Adrenal gland (tissue), 12 donors: ENCODE data around the gene PAK5. TPM values are rescaled to one million over a fixed set of nuclear protein-coding genes. Genes with fewer than 3 reads are reported as not detected.

Experiments
- DNase-seq, 7 donors: peaks; one replicate each; pipeline ENCODE4 v3.0.0-alpha.2; 2019 to 2020
- H3K27ac ChIP-seq, 5 donors: fragments of 200-600 bp; sonication (generic) in 4 of 5; 1 replicate in 3 of 5; 2 replicates in 2 of 5; pipeline versions ENCODE4 v1.5.1 to v1.8.0; 2016 to 2020; ENCODE audit warnings: mild to moderate bottlenecking in 1 of 5
- H3K27me3 ChIP-seq: fragments of 200-600 bp; 2 replicates; pipeline ENCODE4 v1.8.0; 2021
- H3K36me3 ChIP-seq, 2 donors: fragments of 200-600 bp; replicated peaks in 1 of 2; 1 replicate in 1 of 2; 2 replicates in 1 of 2; pipeline versions ENCODE4 v1.5.1 to v1.8.0; 2018 to 2022
- H3K4me1 ChIP-seq, 2 donors: fragments of 200-600 bp; replicated peaks in 1 of 2; 1 replicate in 1 of 2; 2 replicates in 1 of 2; pipeline versions ENCODE4 v1.5.1 to v1.8.0; 2018 to 2021
- H3K4me3 ChIP-seq, 4 donors: fragments of 200-600 bp; sonication (generic) in 3 of 4; one replicate each; pipeline ENCODE4 v1.5.1; 2016 to 2018
- H3K9me3 ChIP-seq, 3 donors: fragments of 200-600 bp; sonication (generic) in 1 of 3; replicated peaks in 1 of 3; 1 replicate in 2 of 3; 2 replicates in 1 of 3; pipeline versions ENCODE4 v1.5.1 to v1.8.0; 2016 to 2021
- CTCF ChIP-seq, 6 experiments: fragments of 450-650 bp in 4 of 6; fragments of 200-600 bp in 2 of 6; sonication (generic) in 1 of 6; IDR thresholded peaks; 1 replicate in 5 of 6; 2 replicates in 1 of 6; pipeline versions ENCODE4 v1.5.1 to v1.8.0; 2016 to 2021; ENCODE audit warnings: antibody characterized with exemption in 6 of 6, mild to moderate bottlenecking in 2 of 6, moderate library complexity in 1 of 6
- POLR2A ChIP-seq, 2 donors: fragments of 450-650 bp; IDR thresholded peaks; one replicate each; pipeline ENCODE4 v1.6.1; 2017; ENCODE audit warnings: antibody characterized with exemption in 2 of 2, mild to moderate bottlenecking in 2 of 2, moderate library complexity in 1 of 2
- WGBS, 4 donors: extraction: QIAGEN DNeasy Blood & Tissue Kit in 2 of 4; methylation state at CpG; one replicate each; pipeline versions ENCODE4 v1.1.5 to v1.1.7; 2013 to 2017; 5-methylcytosine and 5-hydroxymethylcytosine counted together
- intact Hi-C, 2 donors: fragments of 100-400 bp; cut with DNase I; formaldehyde crosslinking; loops; one replicate each; pipeline versions ENCODE4 v1.14.1 to v1.15.0; 2022 to 2023
- polyA plus RNA-seq, 3 donors: library from polyadenylated mRNA; stranded (reverse); fragments of 200-250 nt in 2 of 3; fragments of 350-450 nt in 1 of 3; fragmentation: Illumina TruSeq in 1 of 3; extraction: RNeasy Lipid Tissue Mini Kit (QIAGEN cat#74804) in 1 of 3; gene quantifications; one replicate each; pipeline ENCODE4 v1.2.3, GENCODE V29; 2013 to 2014
- total RNA-seq, 9 donors: library from RNA; depleted of rRNA in 4 of 9; stranded (reverse); fragments of >200 nt in 4 of 9; fragments of 120-200 nt in 1 of 9; fragmentation: NEBNext Ultra II Directional in 1 of 9; extraction: Animal tissue kit (Norgen Biotek cat#: 25700) in 1 of 9; gene quantifications; one replicate each; pipeline versions ENCODE4 v1.1.0 to v1.2.4, GENCODE V29; 2013 to 2023
- donor health status: healthy with polysubstance abuse.
- donor health status: Bipolar disorder and iron deficiency.
- donor health status: DM: yes; HTN: yes; CAD: no.
- donor health status: DM: no; HTN: no; CAD: no.
- donor health status: DM: no; HTN: no; CAD: no.
- donor health status: DM: yes; HTN: yes; CAD: no.

PAK5 gene
- total and polyA plus RNA-seq, 12 donors: 1.2 to 17.0 (median 4.0) TPM

- Histone ChIP-seq H3K27ac (no peak overlapping the region), H3K36me3 (no peaks in the 10 kb centered on the region), H3K27me3 (no peaks in the 10 kb centered on the region), H3K4me1 (peaks cover 0 to 9% of the 10 kb centered on the region in 2 donors), H3K9me3 (no peaks in the 10 kb centered on the region), H3K4me3 (no peak overlapping the region)
- intact Hi-C loops: no loop called here
- no peak for DNase-seq
- 48 to 61% (median 53%) methylated on average over 1 of the region's 1 CpG for WGBS, 4 donors
- no peak for TF ChIP-seq CTCF (IDR thresholded peaks at IDR 0.05)
- no peak for TF ChIP-seq POLR2A (IDR thresholded peaks at IDR 0.05)
These were observed 38.5 kb downstream of the PAK5 start for GRCh38 chr20:9800421-9800820.

DNA sequence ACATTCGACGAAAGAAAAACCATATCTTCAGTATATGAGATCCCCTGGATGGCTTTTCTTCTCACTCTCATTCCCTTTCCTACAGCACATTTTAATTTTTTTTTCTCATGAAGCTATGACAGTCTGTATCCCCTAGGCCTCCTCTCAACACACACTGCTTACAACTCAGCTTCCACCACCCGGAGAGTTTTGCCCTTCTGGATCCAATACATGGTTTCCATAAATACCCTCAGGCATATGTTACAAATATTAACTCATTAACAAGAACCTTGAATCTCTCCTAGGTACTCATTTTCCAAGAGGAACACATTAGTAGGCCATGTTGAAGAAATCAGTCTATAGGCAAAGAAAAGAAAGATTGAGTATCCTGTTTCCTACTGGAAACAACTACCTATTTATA, 44.0 kb downstream of the PAK5 start:
- intact Hi-C loops: no loop called here
- 91 to 95% (median 92%) methylated on average over 3 of the region's 3 CpGs for WGBS, 4 donors

GRCh38 chr20:9792674-9793073, 46.2 kb downstream of the PAK5 start:
- intact Hi-C loops: no loop called here
- no peaks in the 10 kb centered on the region for H3K27me3 ChIP-seq
- H3K9me3 ChIP-seq: no peaks in the 10 kb centered on the region
- WGBS, 4 donors: 57 to 62% (median 59%) methylated on average over 6 of the region's 6 CpGs
- no peak overlapping the region for H3K4me3 ChIP-seq
- H3K27ac ChIP-seq: no peak overlapping the region
- TF ChIP-seq CTCF (IDR thresholded peaks at IDR 0.05) (no peak), POLR2A (IDR thresholded peaks at IDR 0.05) (no peak)
- no peaks in the 10 kb centered on the region for H3K4me1 ChIP-seq
- no peak for DNase-seq
- no peaks in the 10 kb centered on the region for H3K36me3 ChIP-seq

More for the DNA sequence above, 44.0 kb downstream of the PAK5 start:
- Histone ChIP-seq H3K4me3 (no peak overlapping the region), H3K9me3 (no peaks in the 10 kb centered on the region), H3K36me3 (no peaks in the 10 kb centered on the region), H3K27ac (no peak overlapping the region), H3K4me1 (no peaks in the 10 kb centered on the region), H3K27me3 (no peaks in the 10 kb centered on the region)
- DNase-seq: no peak
- TF ChIP-seq CTCF (IDR thresholded peaks at IDR 0.05): no peak

DNA sequence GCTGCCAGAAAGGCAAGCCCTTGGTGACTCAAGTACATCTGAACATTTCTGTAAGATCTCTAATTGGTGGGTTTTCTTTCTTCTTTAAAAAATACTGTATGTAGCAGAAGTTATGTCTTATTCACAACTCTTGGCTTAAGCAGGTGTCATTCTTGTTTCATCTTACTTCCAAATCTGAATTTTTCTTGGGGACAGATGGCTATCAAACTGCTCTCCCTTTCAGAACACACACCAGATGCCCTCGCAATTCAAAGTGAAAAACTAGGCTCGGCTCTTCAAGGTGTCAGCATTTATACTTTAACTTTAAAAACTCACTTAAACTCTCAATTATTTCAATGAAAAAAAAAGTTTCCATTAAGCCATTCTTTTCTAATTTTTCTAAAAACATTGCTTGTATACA, 49.7 kb downstream of the PAK5 start:
- WGBS, 4 donors: 88 to 97% (median 93%) methylated on average over 2 of the region's 2 CpGs
- intact Hi-C loops: no loop called here
- no peaks in the 10 kb centered on the region for H3K4me1 ChIP-seq
- H3K4me3 ChIP-seq: no peak overlapping the region
- H3K27me3 ChIP-seq: no peaks in the 10 kb centered on the region
- no peak for DNase-seq
- no peaks in the 10 kb centered on the region for H3K36me3 ChIP-seq
- H3K27ac ChIP-seq: no peak overlapping the region
- no peaks in the 10 kb centered on the region for H3K9me3 ChIP-seq
- TF ChIP-seq POLR2A (IDR thresholded peaks at IDR 0.05) (no peak), CTCF (IDR thresholded peaks at IDR 0.05) (no peak)
